GM19467 (cell line): ENCODE data around the gene NUP133.

ENCODE experiments used
- ATAC-seq: cut with Tn5 transposase; IDR thresholded peaks from one replicate; pipeline ENCODE4 v1.9.1; 2021; ENCODE audit warnings: mild to moderate bottlenecking, moderate library complexity; ENCODE audit not compliant: unreplicated experiment

The NUP133 gene

GRCh38 chr1:229452956-229453801 is 55.0 kb downstream of the NUP133 start:
- no peak for ATAC-seq

- ATAC-seq: no peak
These were observed 59.3 kb downstream of the NUP133 start for GRCh38 chr1:229448845-229449244.

- no peak for ATAC-seq
These were observed 59.8 kb downstream of the NUP133 start for GRCh38 chr1:229448354-229448753.

- no peak for ATAC-seq
These were observed 60.3 kb downstream of the NUP133 start for GRCh38 chr1:229447809-229448252.

GRCh38 chr1:229445828-229446227 is 62.3 kb downstream of the NUP133 start:
- no peak for ATAC-seq

GRCh38 chr1:229440851-229441537 is 67.1 kb downstream of the NUP133 start:
- ATAC-seq: peak; percentile 93

- ATAC-seq: no peak
These were observed 70.1 kb downstream of the NUP133 start for GRCh38 chr1:229438021-229438420.

GRCh38 chr1:229437443-229437842 is 70.7 kb downstream of the NUP133 start:
- ATAC-seq: no peak

GRCh38 chr1:229436201-229436600 is 71.9 kb downstream of the NUP133 start:
- no peak for ATAC-seq

GRCh38 chr1:229434641-229435051 is 73.5 kb downstream of the NUP133 start:
- ATAC-seq: no peak

- ATAC-seq: no peak
These were observed 74.0 kb downstream of the NUP133 start, which contains the start of gene ACTA1 for GRCh38 chr1:229434005-229434640. TSS of gene ACTA1 (minus strand) at chr1:229434094. CDS start at chr1:229433115, 979 bp downstream.

- ATAC-seq: no peak
These were observed 74.7 kb downstream of the NUP133 start for GRCh38 chr1:229433364-229434004.

GRCh38 chr1:229432905-229433304 is 75.2 kb downstream of the NUP133 start:
- no peak for ATAC-seq

- no peak for ATAC-seq
These were observed 76.1 kb downstream of the NUP133 start for GRCh38 chr1:229432116-229432461.

- ATAC-seq: no peak
These were observed 76.6 kb downstream of the NUP133 start for GRCh38 chr1:229431284-229432115.

GRCh38 chr1:229430761-229431283 is 77.3 kb downstream of the NUP133 start:
- no peak for ATAC-seq

- no peak for ATAC-seq
These were observed 79.9 kb downstream of the NUP133 start for GRCh38 chr1:229428256-229428655.

GRCh38 chr1:229427572-229427971 is 80.6 kb downstream of the NUP133 start:
- no peak for ATAC-seq

GRCh38 chr1:229425564-229426159 is 82.5 kb downstream of the NUP133 start:
- no peak for ATAC-seq

GRCh38 chr1:229420765-229421164 is 87.4 kb downstream of the NUP133 start:
- ATAC-seq: no peak
